Right atrium auricular region (tissue), 2 donors: ENCODE data around the gene CYP11A1. TPM values are rescaled to one million over a fixed set of nuclear protein-coding genes. Genes with fewer than 3 reads are reported as not detected.

ENCODE experiments used
- DNase-seq: peaks from one replicate; pipeline ENCODE4 v3.0.0-alpha.2; 2019; ENCODE audit warnings: low spot score
- H3K27ac ChIP-seq, 2 donors: fragments of 200-600 bp; sonication (generic); 1 replicate in 1 of 2; 2 replicates in 1 of 2; pipeline ENCODE4 v1.5.1; 2016 to 2019
- H3K27me3 ChIP-seq, 2 donors: fragments of 200-600 bp; sonication (generic); one replicate each; pipeline versions ENCODE4 v1.5.1 to v1.6.0; 2017 to 2019
- H3K36me3 ChIP-seq: fragments of 200-600 bp; sonication (generic); one replicate; pipeline ENCODE4 v1.5.1; 2016
- H3K4me1 ChIP-seq, 2 donors: fragments of 200-600 bp; sonication (generic); one replicate each; pipeline versions ENCODE4 v1.5.1 to v1.6.0; 2017 to 2019
- H3K4me3 ChIP-seq, 2 donors: fragments of 200-600 bp; sonication (generic); 1 replicate in 1 of 2; 2 replicates in 1 of 2; pipeline ENCODE4 v1.5.1; 2017 to 2019; ENCODE audit warnings: mild to moderate bottlenecking in 1 of 2, moderate library complexity in 1 of 2
- H3K9me3 ChIP-seq, 2 donors: fragments of 200-600 bp; sonication (generic); one replicate each; pipeline ENCODE4 v1.5.1; 2019
- CTCF ChIP-seq, 2 donors: fragments of 200-600 bp; sonication (generic); IDR thresholded peaks; one replicate each; pipeline ENCODE4 v1.5.1; 2019; ENCODE audit warnings: antibody characterized with exemption in 2 of 2
- total RNA-seq, 2 donors: library from RNA; depleted of rRNA; stranded (reverse); fragments of >200 nt; gene quantifications; one replicate each; pipeline ENCODE4 v1.1.0, GENCODE V29; 2016

The CYP11A1 gene
- total RNA-seq, 2 donors from 2014 or later, result 0.71 to 1.0 TPM

- Histone ChIP-seq H3K4me1 (peaks cover 0 to 29% of the 10 kb centered on the region in 2 donors), H3K27me3 (no peaks in the 10 kb centered on the region), H3K36me3 (no peaks in the 10 kb centered on the region), H3K9me3 (no peaks in the 10 kb centered on the region), H3K4me3 (no peak overlapping the region), H3K27ac (no peak overlapping the region)
- peak; percentile 26 to 62 for TF ChIP-seq CTCF (IDR thresholded peaks at IDR 0.05)
- DNase-seq, result no peak
Measured at GRCh38 chr15:74311734-74312444, 55.6 kb downstream of the CYP11A1 start.

GRCh38 chr15:74307827-74308811 is 59.3 kb downstream of the CYP11A1 start:
- Histone ChIP-seq H3K27ac (no peak overlapping the region), H3K27me3 (no peaks in the 10 kb centered on the region), H3K4me3 (no peak overlapping the region), H3K9me3 (no peaks in the 10 kb centered on the region), H3K4me1 (peaks cover 0 to 4% of the 10 kb centered on the region in 2 donors), H3K36me3 (no peaks in the 10 kb centered on the region)
- DNase-seq, result peak; percentile 65
- TF ChIP-seq CTCF (IDR thresholded peaks at IDR 0.05), result peak; percentile 70 to 84

- Histone ChIP-seq H3K9me3 (no peaks in the 10 kb centered on the region), H3K4me1 (peaks cover 0 to 4% of the 10 kb centered on the region in 2 donors), H3K36me3 (no peaks in the 10 kb centered on the region), H3K27ac (no peak overlapping the region), H3K4me3 (no peak overlapping the region), H3K27me3 (no peaks in the 10 kb centered on the region)
- DNase-seq, result no peak
- TF ChIP-seq CTCF (IDR thresholded peaks at IDR 0.05), result no peak
Measured at GRCh38 chr15:74306781-74307217, 60.6 kb downstream of the CYP11A1 start.

GRCh38 chr15:74305687-74306086 is 61.8 kb downstream of the CYP11A1 start:
- Histone ChIP-seq H3K4me1 (peaks cover 0 to 4% of the 10 kb centered on the region in 2 donors), H3K36me3 (no peaks in the 10 kb centered on the region), H3K4me3 (no peak overlapping the region), H3K9me3 (no peaks in the 10 kb centered on the region), H3K27ac (no peak overlapping the region), H3K27me3 (no peaks in the 10 kb centered on the region)
- no peak for TF ChIP-seq CTCF (IDR thresholded peaks at IDR 0.05)
- DNase-seq, result no peak

GRCh38 chr15:74304431-74304830 is 63.0 kb downstream of the CYP11A1 start:
- Histone ChIP-seq H3K4me1 (peaks cover 0 to 4% of the 10 kb centered on the region in 2 donors), H3K36me3 (no peaks in the 10 kb centered on the region), H3K27ac (no peak overlapping the region), H3K4me3 (no peak overlapping the region), H3K27me3 (no peaks in the 10 kb centered on the region), H3K9me3 (no peaks in the 10 kb centered on the region)
- TF ChIP-seq CTCF (IDR thresholded peaks at IDR 0.05), result no peak
- DNase-seq, result no peak
